Skeletal muscle satellite cell (primary cell): ENCODE results near the gene MAP3K14.
A peak's percentile ranks its signal among the peaks of the same experiment; 100 is the strongest.

Experiments used
- H3K27me3 ChIP-seq: 2 replicates; pipeline ENCODE4 v1.7.0; 2013; ENCODE audit warnings: low read length; ENCODE audit not compliant: control insufficient read depth, insufficient read depth
- H3K36me3 ChIP-seq: 2 replicates; pipeline ENCODE4 v1.7.0; 2013; ENCODE audit warnings: mild to moderate bottlenecking, control low read depth, low read length; ENCODE audit not compliant: insufficient read depth
- H3K4me1 ChIP-seq: 2 replicates; pipeline ENCODE4 v1.7.0; 2013; ENCODE audit warnings: low read length; ENCODE audit not compliant: control insufficient read depth, insufficient read depth
- H3K4me2 ChIP-seq: 2 replicates; pipeline ENCODE4 v1.7.0; 2013; ENCODE audit warnings: mild to moderate bottlenecking, low read length
- H3K4me3 ChIP-seq: 2 replicates; pipeline ENCODE4 v1.7.0; 2013; ENCODE audit warnings: low read length
- H3K9ac ChIP-seq: 2 replicates; pipeline ENCODE4 v1.7.0; 2013; ENCODE audit warnings: mild to moderate bottlenecking, low read depth, low read length, moderate library complexity
- H3K9me3 ChIP-seq: replicated peaks from 2 replicates; pipeline ENCODE4 v1.7.0; 2013; ENCODE audit warnings: mild to moderate bottlenecking, control low read depth, low read length

Gene MAP3K14

GRCh38 chr17:45320931-45321461 is 4.2 kb upstream of the MAP3K14 start:
- H3K4me3 ChIP-seq, result no peak overlapping the region
- H3K9me3 ChIP-seq, result no peaks in the 10 kb centered on the region
- peak overlapping the region; percentile 55 for H3K9ac ChIP-seq
- H3K4me2 ChIP-seq, result peak overlapping the region; percentile 56
- H3K27me3 ChIP-seq, result no peaks in the 10 kb centered on the region
- peaks cover 53% of the 10 kb centered on the region for H3K4me1 ChIP-seq
- no peaks in the 10 kb centered on the region for H3K36me3 ChIP-seq

GRCh38 chr17:45320349-45320930 is 3.6 kb upstream of the MAP3K14 start:
- no peaks in the 10 kb centered on the region for H3K9me3 ChIP-seq
- no peaks in the 10 kb centered on the region for H3K27me3 ChIP-seq
- peak overlapping the region; percentile 66 for H3K4me2 ChIP-seq
- peaks cover 47% of the 10 kb centered on the region for H3K4me1 ChIP-seq
- H3K4me3 ChIP-seq, result no peak overlapping the region
- no peaks in the 10 kb centered on the region for H3K36me3 ChIP-seq
- peak overlapping the region; percentile 48 for H3K9ac ChIP-seq

- no peak overlapping the region for H3K4me3 ChIP-seq
- no peaks in the 10 kb centered on the region for H3K36me3 ChIP-seq
- peaks cover 52% of the 10 kb centered on the region for H3K4me1 ChIP-seq
- peak overlapping the region; percentile 38 for H3K4me2 ChIP-seq
- H3K27me3 ChIP-seq, result no peaks in the 10 kb centered on the region
- no peaks in the 10 kb centered on the region for H3K9me3 ChIP-seq
- H3K9ac ChIP-seq, result peak overlapping the region; percentile 43
These were observed 2.5 kb upstream of the MAP3K14 start for GRCh38 chr17:45319239-45319703.

GRCh38 chr17:45318561-45319230 is 1.9 kb upstream of the MAP3K14 start:
- no peaks in the 10 kb centered on the region for H3K9me3 ChIP-seq

GRCh38 chr17:45317111-45317928 is 500 bp upstream of the MAP3K14 start:
- Histone ChIP-seq H3K36me3 (no peaks in the 10 kb centered on the region), H3K4me1 (peaks cover 72% of the 10 kb centered on the region), H3K9ac (peak overlapping the region; percentile 91), H3K9me3 (no peaks in the 10 kb centered on the region), H3K27me3 (no peaks in the 10 kb centered on the region), H3K4me2 (peak overlapping the region; percentile 87), H3K4me3 (peak overlapping the region; percentile 66)

More at GRCh38 chr17:45318561-45319230, 1.9 kb upstream of the MAP3K14 start:
- Histone ChIP-seq H3K4me2 (peak overlapping the region; percentile 38), H3K36me3 (no peaks in the 10 kb centered on the region), H3K9ac (peak overlapping the region; percentile 17), H3K27me3 (no peaks in the 10 kb centered on the region), H3K4me1 (peaks cover 58% of the 10 kb centered on the region), H3K4me3 (no peak overlapping the region)

- Histone ChIP-seq H3K4me1 (peaks cover 73% of the 10 kb centered on the region), H3K9ac (peak overlapping the region; percentile 91), H3K36me3 (peaks cover 11% of the 10 kb centered on the region), H3K9me3 (no peaks in the 10 kb centered on the region), H3K4me2 (peak overlapping the region; percentile 80), H3K27me3 (no peaks in the 10 kb centered on the region), H3K4me3 (peak overlapping the region; percentile 87)
These were observed 979 bp downstream of the MAP3K14 start for GRCh38 chr17:45315648-45316433.

GRCh38 chr17:45314741-45315647 is 1.8 kb downstream of the MAP3K14 start:
- Histone ChIP-seq H3K9ac (peak overlapping the region; percentile 91), H3K4me2 (peak overlapping the region; percentile 80), H3K9me3 (no peaks in the 10 kb centered on the region), H3K27me3 (no peaks in the 10 kb centered on the region), H3K4me1 (peaks cover 74% of the 10 kb centered on the region), H3K4me3 (peak overlapping the region; percentile 87), H3K36me3 (peaks cover 15% of the 10 kb centered on the region)

- Histone ChIP-seq H3K4me3 (peak overlapping the region; percentile 87), H3K9ac (peak overlapping the region; percentile 91)
These were observed 2.7 kb downstream of the MAP3K14 start for GRCh38 chr17:45313996-45314740.

GRCh38 chr17:45313421-45313771 is 3.4 kb downstream of the MAP3K14 start:
- peaks cover 25% of the 10 kb centered on the region for H3K36me3 ChIP-seq
- H3K9ac ChIP-seq, result peak overlapping the region; percentile 91
- H3K4me2 ChIP-seq, result peak overlapping the region; percentile 80
- peaks cover 59% of the 10 kb centered on the region for H3K4me1 ChIP-seq
- no peaks in the 10 kb centered on the region for H3K27me3 ChIP-seq
- H3K9me3 ChIP-seq, result no peaks in the 10 kb centered on the region
- peak overlapping the region; percentile 87 for H3K4me3 ChIP-seq

More at GRCh38 chr17:45313996-45314740, 2.7 kb downstream of the MAP3K14 start:
- peaks cover 65% of the 10 kb centered on the region for H3K4me1 ChIP-seq
- H3K36me3 ChIP-seq, result peaks cover 21% of the 10 kb centered on the region
- H3K4me2 ChIP-seq, result peak overlapping the region; percentile 80
- H3K27me3 ChIP-seq, result no peaks in the 10 kb centered on the region
- H3K9me3 ChIP-seq, result no peaks in the 10 kb centered on the region
